Karpas-422 (cell line): ENCODE measurements around the gene FPR2. TPM values are rescaled to one million over a fixed set of nuclear protein-coding genes. Genes with fewer than 3 reads are reported as not detected.

Source experiments
- DNase-seq: peaks from one replicate; pipeline ENCODE4 v3.0.0-alpha.2; 2015
- H2AFZ ChIP-seq: fragments of 200-600 bp; sonication (generic); 2 replicates; pipeline ENCODE4 v1.6.1; 2014; ENCODE audit warnings: antibody characterized with exemption, low read length, mixed read lengths
- H3K27ac ChIP-seq: fragments of 200-600 bp; sonication (generic); 2 replicates; pipeline ENCODE4 v1.5.1; 2014; ENCODE audit warnings: mild to moderate bottlenecking, low read length, moderate library complexity
- H3K27me3 ChIP-seq: fragments of 200-600 bp; sonication (generic); 2 replicates; pipeline ENCODE4 v1.6.1; 2014; ENCODE audit warnings: low read length, mixed read lengths
- H3K36me3 ChIP-seq: fragments of 200-600 bp; sonication (generic); 2 replicates; pipeline ENCODE4 v1.6.1; 2014; ENCODE audit warnings: low read length, mixed read lengths; ENCODE audit not compliant: insufficient read depth
- H3K4me1 ChIP-seq: fragments of 200-600 bp; sonication (generic); 2 replicates; pipeline ENCODE4 v1.6.1; 2014; ENCODE audit warnings: mild to moderate bottlenecking, low read length, mixed read lengths
- H3K4me2 ChIP-seq: fragments of 200-600 bp; sonication (generic); 2 replicates; pipeline ENCODE4 v1.6.1; 2014; ENCODE audit warnings: low read length, low read depth, mild to moderate bottlenecking; ENCODE audit not compliant: poor library complexity, severe bottlenecking
- H3K4me3 ChIP-seq: fragments of 200-600 bp; sonication (generic); 2 replicates; pipeline ENCODE4 v1.5.1; 2014; ENCODE audit warnings: mild to moderate bottlenecking, antibody characterized with exemption, low read length, mixed read lengths
- H3K79me2 ChIP-seq: fragments of 200-600 bp; sonication (generic); 2 replicates; pipeline ENCODE4 v1.6.1; 2014; ENCODE audit warnings: mild to moderate bottlenecking, low read length, mixed read lengths
- H3K9ac ChIP-seq: fragments of 200-600 bp; sonication (generic); 2 replicates; pipeline ENCODE4 v1.6.0; 2014; ENCODE audit warnings: low read length
- H3K9me2 ChIP-seq: fragments of 200-600 bp; sonication (generic), shearing (Covaris generic); replicated peaks from 2 replicates; pipeline ENCODE4 v1.6.0; 2014; ENCODE audit warnings: mild to moderate bottlenecking, low read length, moderate library complexity; ENCODE audit not compliant: insufficient read depth
- H3K9me3 ChIP-seq: fragments of 300-700, 200-600 bp; sonication (generic); 2 replicates; pipeline ENCODE4 v1.6.1; 2014; ENCODE audit warnings: low read length, mixed read lengths
- H4K20me1 ChIP-seq: fragments of 200-600 bp; sonication (generic); 2 replicates; pipeline ENCODE4 v1.6.1; 2014; ENCODE audit warnings: mild to moderate bottlenecking, antibody characterized with exemption, low read length, low read depth; ENCODE audit not compliant: insufficient read depth
- total RNA-seq: library from RNA; depleted of rRNA; stranded (reverse); fragments of >200 nt; shearing (Covaris generic); gene quantifications from 2 replicates; pipeline ENCODE4 v1.2.3, GENCODE V29; 2014; ENCODE audit warnings: low replicate concordance; rRNA removed

FPR2 gene
- total RNA-seq, 1 experiment from 2014 or later: 7.9 TPM

- H3K79me2 ChIP-seq: no peaks in the 10 kb centered on the region
- H3K9me2 ChIP-seq: no peaks in the 10 kb centered on the region
- H3K36me3 ChIP-seq: no peaks in the 10 kb centered on the region
- no peak overlapping the region for H3K9ac ChIP-seq
- no peak overlapping the region for H3K27ac ChIP-seq
- no peaks in the 10 kb centered on the region for H4K20me1 ChIP-seq
- H2AFZ ChIP-seq: no peak overlapping the region
- H3K27me3 ChIP-seq: peaks cover 12% of the 10 kb centered on the region; the same call in 1 of the 2 replicates
- H3K4me3 ChIP-seq: no peak overlapping the region
- no peaks in the 10 kb centered on the region for H3K4me1 ChIP-seq
- H3K9me3 ChIP-seq: no peaks in the 10 kb centered on the region
- DNase-seq: no peak
- no peak overlapping the region for H3K4me2 ChIP-seq
Observed at GRCh38 chr19:51820011-51820410, 59.0 kb downstream of the FPR2 start.

Other genes starting within 250 kb of the FPR2 start
- not detected in 2 replicates for gene SIGLEC6, start 229.5 kb upstream of the FPR2 start, total RNA-seq
- 8.9 and 17.6 TPM in 2 replicates for gene ZNF175, start 189.9 kb upstream of the FPR2 start, total RNA-seq
- gene SIGLEC5, start 130.8 kb upstream of the FPR2 start, total RNA-seq: not detected in 2 replicates
- 1.0 TPM in 1 of 2 replicates, not detected in the other for gene SIGLEC14, start 114.4 kb upstream of the FPR2 start, total RNA-seq
- 20.7 and 49.8 TPM in 2 replicates for gene SPACA6, start 67.8 kb upstream of the FPR2 start, total RNA-seq
- not detected in 2 replicates for gene HAS1, start 37.2 kb upstream of the FPR2 start, total RNA-seq
- 5.8 and 14.8 TPM in 2 replicates for gene FPR1, start 9.3 kb upstream of the FPR2 start, total RNA-seq
- not detected in 2 replicates for gene FPR3, start 34.0 kb downstream of the FPR2 start, total RNA-seq
- gene ZNF577, start 126.8 kb downstream of the FPR2 start, total RNA-seq: 40.0 and 43.1 TPM in 2 replicates
- gene ZNF649, start 143.8 kb downstream of the FPR2 start, total RNA-seq: 14.0 and 14.5 TPM in 2 replicates
- 7.3 and 7.5 TPM in 2 replicates for gene ZNF613, start 166.3 kb downstream of the FPR2 start, total RNA-seq
- 3.3 and 12.7 TPM in 2 replicates for gene ZNF350, start 225.7 kb downstream of the FPR2 start, total RNA-seq
- gene ZNF615, start 247.0 kb downstream of the FPR2 start, total RNA-seq: 9.6 and 11.8 TPM in 2 replicates